SU-DHL-6 (cell line): ENCODE measurements around the gene CYP19A1.

Source experiments
- EZH2phosphoT487 ChIP-seq: fragments of 200-600 bp; sonication (generic), shearing (Covaris generic); conservative IDR thresholded peaks from 2 replicates; pipeline ENCODE4 v1.6.1; 2018; ENCODE audit warnings: mild to moderate bottlenecking, antibody characterized with exemption, low read length, moderate library complexity, mixed read lengths
- TF ChIP-seq, protein P1 (sequence below): fragments of 200-600 bp; sonication (generic); IDR thresholded peaks from one replicate; pipeline ENCODE4 v1.5.1; 2017; ENCODE audit warnings: antibody characterized with exemption, mild to moderate bottlenecking, low read length, moderate library complexity; ENCODE audit not compliant: insufficient read depth, poor library complexity, severe bottlenecking

DNA sequence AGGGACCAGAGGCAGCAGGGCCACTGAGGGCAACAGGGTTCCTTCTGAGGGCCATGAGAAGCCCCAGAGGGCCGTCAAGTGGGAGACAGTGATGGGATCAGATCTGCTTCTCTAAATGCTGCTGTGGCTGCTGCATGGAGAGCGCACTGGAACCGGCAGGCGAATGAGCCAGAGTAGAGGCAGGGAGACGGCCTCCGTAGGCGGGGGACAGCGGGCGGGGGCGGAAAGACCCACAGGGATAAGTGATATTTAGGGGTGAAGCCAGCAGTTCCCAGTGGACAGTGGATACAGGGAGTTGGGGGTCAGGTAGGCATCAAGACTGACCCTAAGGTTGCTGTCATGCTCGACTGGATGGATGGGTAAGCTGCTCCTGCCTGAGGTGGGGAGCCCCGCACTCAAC, 48.1 kb upstream of the CYP19A1 start:
- TF ChIP-seq, protein P1, sequence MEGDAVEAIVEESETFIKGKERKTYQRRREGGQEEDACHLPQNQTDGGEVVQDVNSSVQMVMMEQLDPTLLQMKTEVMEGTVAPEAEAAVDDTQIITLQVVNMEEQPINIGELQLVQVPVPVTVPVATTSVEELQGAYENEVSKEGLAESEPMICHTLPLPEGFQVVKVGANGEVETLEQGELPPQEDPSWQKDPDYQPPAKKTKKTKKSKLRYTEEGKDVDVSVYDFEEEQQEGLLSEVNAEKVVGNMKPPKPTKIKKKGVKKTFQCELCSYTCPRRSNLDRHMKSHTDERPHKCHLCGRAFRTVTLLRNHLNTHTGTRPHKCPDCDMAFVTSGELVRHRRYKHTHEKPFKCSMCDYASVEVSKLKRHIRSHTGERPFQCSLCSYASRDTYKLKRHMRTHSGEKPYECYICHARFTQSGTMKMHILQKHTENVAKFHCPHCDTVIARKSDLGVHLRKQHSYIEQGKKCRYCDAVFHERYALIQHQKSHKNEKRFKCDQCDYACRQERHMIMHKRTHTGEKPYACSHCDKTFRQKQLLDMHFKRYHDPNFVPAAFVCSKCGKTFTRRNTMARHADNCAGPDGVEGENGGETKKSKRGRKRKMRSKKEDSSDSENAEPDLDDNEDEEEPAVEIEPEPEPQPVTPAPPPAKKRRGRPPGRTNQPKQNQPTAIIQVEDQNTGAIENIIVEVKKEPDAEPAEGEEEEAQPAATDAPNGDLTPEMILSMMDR = no peak
- no peak for TF ChIP-seq EZH2phosphoT487
